DMS53 treated with DMSO at 0.1 percent for 48 hours (cell line): Measurements from ENCODE around the gene C8B.

Source experiments
- DNase-seq: peaks from one replicate; lab custom pipeline; 2025; ENCODE audit not compliant: unreplicated experiment; lab: John Stamatoyannopoulos, UW

Gene C8B

GRCh38 chr1:56933161-56933560, 32.7 kb downstream of the C8B start:
- no peak for DNase-seq

- DNase-seq = no peak
Observed at GRCh38 chr1:56931686-56932085, 34.1 kb downstream of the C8B start.

- no peak for DNase-seq
Observed at GRCh38 chr1:56931211-56931610, 34.6 kb downstream of the C8B start.

GRCh38 chr1:56929492-56929891, 36.3 kb downstream of the C8B start:
- no peak for DNase-seq

- no peak for DNase-seq
Observed at GRCh38 chr1:56927986-56928385, 37.8 kb downstream of the C8B start.

- no peak for DNase-seq
Observed at GRCh38 chr1:56927171-56927570, 38.6 kb downstream of the C8B start.

GRCh38 chr1:56925193-56925592, 40.6 kb downstream of the C8B start:
- DNase-seq = no peak

GRCh38 chr1:56924116-56924515, 41.7 kb downstream of the C8B start:
- DNase-seq = no peak

GRCh38 chr1:56923201-56923600, 42.6 kb downstream of the C8B start:
- no peak for DNase-seq

GRCh38 chr1:56922507-56922906, 43.3 kb downstream of the C8B start:
- no peak for DNase-seq

- DNase-seq = no peak
Observed at GRCh38 chr1:56922070-56922469, 43.7 kb downstream of the C8B start.

- no peak for DNase-seq
Observed at GRCh38 chr1:56921479-56921878, 44.3 kb downstream of the C8B start.

- DNase-seq = no peak
Observed at GRCh38 chr1:56920591-56921001, 45.2 kb downstream of the C8B start.

GRCh38 chr1:56917356-56917755, 48.5 kb downstream of the C8B start:
- DNase-seq = no peak

GRCh38 chr1:56916630-56917029, 49.2 kb downstream of the C8B start:
- no peak for DNase-seq

- DNase-seq = peak; percentile 97
Observed at GRCh38 chr1:56915960-56916359, 49.9 kb downstream of the C8B start.

- DNase-seq = no peak
Observed at GRCh38 chr1:56912325-56912724, 53.5 kb downstream of the C8B start.

- no peak for DNase-seq
Observed at GRCh38 chr1:56911098-56911938, 54.5 kb downstream of the C8B start.

GRCh38 chr1:56910441-56910985, 55.3 kb downstream of the C8B start:
- no peak for DNase-seq

GRCh38 chr1:56908619-56909221, 57.1 kb downstream of the C8B start:
- no peak for DNase-seq

GRCh38 chr1:56905667-56906066, 60.1 kb downstream of the C8B start:
- no peak for DNase-seq

GRCh38 chr1:56904663-56905397, 61.0 kb downstream of the C8B start:
- no peak for DNase-seq
